ENCODE measurements around the gene PIGU. TPM values are rescaled to one million over a fixed set of nuclear protein-coding genes. Genes with fewer than 3 reads are reported as not detected.

The PIGU gene
- total and polyA plus RNA-seq, 7 donors = 6.6 to 26.8 (median 11.1) TPM

DNA sequence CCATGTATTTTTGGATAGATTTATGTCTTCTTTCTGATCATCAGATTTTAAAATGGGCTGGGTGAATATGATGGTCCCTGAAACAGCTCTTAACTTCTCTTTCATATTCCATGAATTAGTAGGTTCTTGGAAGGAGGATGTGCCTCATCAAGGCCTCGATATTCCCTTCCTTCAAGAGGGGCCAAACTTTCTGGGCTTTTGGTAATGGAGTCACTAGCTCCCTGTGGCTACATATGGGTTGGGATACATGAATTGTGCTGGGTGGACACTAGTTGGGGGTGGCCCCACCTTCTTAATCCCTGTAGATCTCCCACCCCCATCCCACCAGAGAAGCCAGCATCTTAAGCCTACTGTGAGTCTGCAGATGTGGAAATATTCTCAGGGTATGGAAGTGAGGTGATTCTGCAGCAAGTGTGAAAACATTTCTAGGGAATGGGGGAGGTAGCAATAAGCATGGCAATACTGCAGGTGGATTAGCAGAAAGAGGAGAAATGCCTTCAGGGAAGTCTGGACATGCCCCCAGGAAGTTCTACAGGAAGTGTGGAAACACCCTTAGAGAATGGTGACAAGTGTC lies 29.5 kb upstream of the PIGU start:
- peaks cover 0 to 44% (median 36%) of the 10 kb centered on the region in 4 donors for H3K4me1 ChIP-seq
- DNase-seq = no peak
- peak overlapping the region; percentile 99 to 100 (median 100) for H3K27ac ChIP-seq

DNA sequence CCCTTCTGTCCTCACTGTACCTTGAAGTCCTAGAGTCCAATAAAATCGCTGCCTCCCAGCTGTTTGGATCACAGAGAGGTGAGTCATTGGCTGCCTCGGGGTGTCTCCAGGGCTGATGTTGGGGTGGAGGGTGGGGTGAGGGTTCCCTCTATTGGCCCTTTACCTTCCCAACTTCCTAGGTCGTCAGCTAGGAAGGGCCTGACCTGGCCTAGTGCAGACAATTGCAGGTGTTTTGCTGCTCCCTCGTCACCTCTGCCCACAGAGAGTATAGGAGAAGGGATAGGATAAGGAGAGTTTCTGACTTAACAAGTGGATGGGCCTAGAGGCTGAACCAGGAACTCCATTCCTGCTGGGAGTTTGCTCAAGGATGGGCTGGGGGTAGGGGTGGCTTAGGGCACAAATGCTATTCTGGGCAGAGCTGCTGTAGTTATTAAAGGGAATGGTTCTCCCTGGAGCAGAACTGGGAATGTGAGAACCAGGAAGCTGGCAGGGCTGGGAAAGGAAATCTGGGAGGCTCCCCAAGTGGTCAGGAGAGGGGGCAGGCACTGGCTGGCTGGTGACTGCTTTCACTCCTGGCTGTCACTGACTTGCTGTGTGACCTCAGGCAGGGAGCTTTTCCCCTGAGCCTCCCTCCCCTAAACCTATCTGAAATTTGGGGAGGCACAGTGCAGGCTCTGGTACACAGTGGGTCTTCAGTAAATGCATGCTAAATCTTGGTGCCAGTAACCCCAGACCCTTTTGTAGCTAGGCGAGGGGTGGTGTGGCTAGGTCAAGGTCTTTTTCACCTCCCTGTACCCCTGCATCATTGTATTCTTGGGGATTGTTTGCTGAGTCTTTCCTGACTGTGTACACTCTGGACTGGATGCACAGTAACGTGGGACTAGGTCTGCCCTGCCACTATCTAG lies 28.8 kb upstream of the PIGU start:
- no peak for TF ChIP-seq POLR2AphosphoS5 (IDR thresholded peaks at IDR 0.05)
- TF ChIP-seq, protein P1, sequence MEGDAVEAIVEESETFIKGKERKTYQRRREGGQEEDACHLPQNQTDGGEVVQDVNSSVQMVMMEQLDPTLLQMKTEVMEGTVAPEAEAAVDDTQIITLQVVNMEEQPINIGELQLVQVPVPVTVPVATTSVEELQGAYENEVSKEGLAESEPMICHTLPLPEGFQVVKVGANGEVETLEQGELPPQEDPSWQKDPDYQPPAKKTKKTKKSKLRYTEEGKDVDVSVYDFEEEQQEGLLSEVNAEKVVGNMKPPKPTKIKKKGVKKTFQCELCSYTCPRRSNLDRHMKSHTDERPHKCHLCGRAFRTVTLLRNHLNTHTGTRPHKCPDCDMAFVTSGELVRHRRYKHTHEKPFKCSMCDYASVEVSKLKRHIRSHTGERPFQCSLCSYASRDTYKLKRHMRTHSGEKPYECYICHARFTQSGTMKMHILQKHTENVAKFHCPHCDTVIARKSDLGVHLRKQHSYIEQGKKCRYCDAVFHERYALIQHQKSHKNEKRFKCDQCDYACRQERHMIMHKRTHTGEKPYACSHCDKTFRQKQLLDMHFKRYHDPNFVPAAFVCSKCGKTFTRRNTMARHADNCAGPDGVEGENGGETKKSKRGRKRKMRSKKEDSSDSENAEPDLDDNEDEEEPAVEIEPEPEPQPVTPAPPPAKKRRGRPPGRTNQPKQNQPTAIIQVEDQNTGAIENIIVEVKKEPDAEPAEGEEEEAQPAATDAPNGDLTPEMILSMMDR (IDR thresholded peaks at IDR 0.05) = peak in 2 of 4 experiments; percentile 20 to 27

More for the DNA sequence above, 29.5 kb upstream of the PIGU start:
- intact Hi-C loops (cut with DNase I) = loop anchor here (5.0 kb wide), 1 partner anchor 164 kb away; no protein-coding TSS in a partner anchor
- no peak for TF ChIP-seq POLR2AphosphoS5 (IDR thresholded peaks at IDR 0.05)
- no peak for TF ChIP-seq EP300 (IDR thresholded peaks at IDR 0.05)
- TF ChIP-seq POLR2A (IDR thresholded peaks at IDR 0.05) = no peak
- TF ChIP-seq, protein P1 (IDR thresholded peaks at IDR 0.05) = no peak
- Histone ChIP-seq H3K36me3 (no peaks in the 10 kb centered on the region), H3K9me3 (no peaks in the 10 kb centered on the region), H3K4me3 (no peak overlapping the region), H3K27me3 (no peaks in the 10 kb centered on the region)
- 89 to 90% methylated on average over 1 of the region's 1 CpG for WGBS, 2 donors

DNA sequence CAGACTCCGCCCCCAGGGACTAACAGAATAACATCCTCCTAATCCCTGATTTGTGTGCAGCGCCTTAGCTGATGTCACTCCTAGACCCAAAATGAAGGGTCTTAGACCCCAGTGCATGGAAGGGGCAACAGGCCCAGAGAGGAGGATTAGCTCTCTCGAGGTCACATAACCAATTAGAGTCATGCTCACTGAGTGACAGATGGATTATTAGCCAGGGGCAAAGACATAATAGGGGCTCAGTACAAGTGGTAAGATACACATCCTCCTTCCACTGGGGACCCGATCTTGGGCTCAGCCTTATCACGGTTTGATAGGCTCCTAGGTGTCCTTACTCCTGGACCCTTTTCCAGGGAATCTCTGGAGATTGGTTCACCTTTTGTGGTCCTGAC lies 28.1 kb upstream of the PIGU start:
- Histone ChIP-seq H3K36me3 (no peaks in the 10 kb centered on the region), H3K4me3 (peak overlapping the region; percentile 51 to 94 (median 90)), H3K27me3 (no peaks in the 10 kb centered on the region), H3K4me1 (peaks cover 0 to 33% (median 26%) of the 10 kb centered on the region in 4 donors), H3K27ac (peak overlapping the region; percentile 99 to 100 (median 100)), H3K9me3 (no peaks in the 10 kb centered on the region)
- 23 to 48% methylated on average over 5 of the region's 5 CpGs for WGBS, 2 donors
- intact Hi-C loops (cut with DNase I) = loop anchor here (5.0 kb wide), 1 partner anchor 163 kb away; no protein-coding TSS in a partner anchor
- TF ChIP-seq POLR2AphosphoS5 (IDR thresholded peaks at IDR 0.05) (no peak), EP300 (IDR thresholded peaks at IDR 0.05) (no peak), POLR2A (IDR thresholded peaks at IDR 0.05) (no peak)
- TF ChIP-seq, protein P1 (IDR thresholded peaks at IDR 0.05) = no peak
- DNase-seq = no peak

More for the DNA sequence above, 28.8 kb upstream of the PIGU start:
- Histone ChIP-seq H3K4me1 (peaks cover 0 to 39% (median 33%) of the 10 kb centered on the region in 4 donors), H3K4me3 (peak overlapping the region in 2 of 4 donors; percentile 88 to 94), H3K27me3 (no peaks in the 10 kb centered on the region), H3K9me3 (no peaks in the 10 kb centered on the region), H3K27ac (peak overlapping the region; percentile 99 to 100 (median 100)), H3K36me3 (no peaks in the 10 kb centered on the region)
- 18 to 53% methylated on average over 6 of the region's 6 CpGs for WGBS, 2 donors
- DNase-seq = no peak
- intact Hi-C loops (cut with DNase I) = loop anchor here (5.0 kb wide), 1 partner anchor 163 kb away; no protein-coding TSS in a partner anchor

DNA sequence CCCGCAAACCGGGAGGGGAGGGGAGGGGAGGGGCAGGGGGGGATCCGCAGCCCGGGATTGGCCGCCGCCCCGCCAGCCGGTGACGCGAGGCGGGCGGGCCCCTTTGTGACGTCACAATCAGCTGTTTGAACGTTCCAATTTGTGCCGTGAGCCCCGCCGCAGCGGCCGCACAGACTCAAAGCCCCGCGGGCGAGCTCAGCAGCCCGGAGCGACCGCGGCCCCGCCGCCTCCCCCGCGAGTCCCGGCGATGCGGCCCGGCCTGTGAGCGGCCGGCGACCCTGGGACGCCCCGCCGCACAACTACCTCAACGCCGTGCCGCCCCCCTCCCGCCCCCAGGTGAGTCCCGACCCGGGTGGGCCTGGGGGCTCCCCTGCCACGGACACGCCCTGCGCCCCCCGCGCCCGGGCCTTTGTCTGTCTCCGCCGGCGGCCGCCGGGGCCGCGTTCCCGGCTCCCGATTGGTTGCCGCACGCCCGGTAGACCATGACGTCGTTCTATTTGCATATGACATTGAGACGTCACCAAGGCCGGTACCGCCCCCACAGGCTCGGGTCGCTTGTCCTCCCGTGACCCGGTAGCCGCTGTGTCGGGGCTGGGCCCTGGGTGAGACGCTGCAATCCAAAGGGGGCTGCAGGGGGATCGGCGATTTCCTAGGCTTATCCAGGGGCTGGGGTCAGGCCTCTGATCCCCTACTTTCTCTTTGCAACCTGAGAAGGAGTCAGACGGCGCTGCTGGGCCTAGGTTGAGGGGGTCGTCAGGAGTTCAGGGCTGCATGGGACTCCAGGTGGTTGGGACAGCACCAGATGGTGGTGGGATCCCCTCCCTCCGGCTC lies 27.5 kb upstream of the PIGU start, which contains the start of gene TP53INP2:
Gene TP53INP2 (plus strand): TSS at position 168 of the 831 bp plus-strand sequence. CDS start 4,396 bp downstream, outside the sequence.
- WGBS, 2 donors = 1% methylated on average over 82 of the region's 82 CpGs
- Histone ChIP-seq H3K27ac (peak within 1 kb of the TSS; percentile 99 to 100 (median 100)), H3K4me1 (peaks cover 0 to 31% (median 24%) of the 10 kb centered on the region in 4 donors), H3K27me3 (no peaks in the 10 kb centered on the region), H3K4me3 (peak within 1 kb of the TSS; percentile 51 to 94 (median 90)), H3K9me3 (no peaks in the 10 kb centered on the region), H3K36me3 (no peaks in the 10 kb centered on the region)
- peak; percentile 98 for DNase-seq
- intact Hi-C loops (cut with DNase I) = loop anchor here (1.0 to 5.0 kb wide), 2 partner anchors 145 to 162 kb away; no protein-coding TSS in a partner anchor
- TF ChIP-seq POLR2AphosphoS5 (IDR thresholded peaks at IDR 0.05) (peak; percentile 78 to 95 (median 86)), POLR2A (IDR thresholded peaks at IDR 0.05) (peak in 1 of 2 donors; percentile 22), EP300 (IDR thresholded peaks at IDR 0.05) (peak in 2 of 4 donors; percentile 8 to 72)
- TF ChIP-seq, protein P1 (IDR thresholded peaks at IDR 0.05) = no peak
